Left lung (tissue), 10 donors: ENCODE measurements around the gene GYPE. TPM values are rescaled to one million over a fixed set of nuclear protein-coding genes. Genes with fewer than 3 reads are reported as not detected.
A peak's percentile ranks its signal among the peaks of the same experiment; 100 is the strongest.
"Not testable (repeated sequence)": the region's sequence is repeated elsewhere in the genome, so short reads cannot be mapped to it uniquely, and the experiment has no call there.

Experiments
- ATAC-seq: fragments of 200-7000 bp; cut with Tn5 transposase; one replicate; pipeline ENCODE4 v1.9.1; 2020; ENCODE audit warnings: moderate library complexity
- DNase-seq, 4 donors: peaks; one replicate each; pipeline ENCODE4 v3.0.0-alpha.2; 2013 to 2020
- H3K27ac ChIP-seq, 2 donors: fragments of 200-600 bp; sonication (generic) in 1 of 2; one replicate each; pipeline versions ENCODE4 v1.5.0 to v1.8.0; 2020 to 2021
- H3K27me3 ChIP-seq, 2 donors: fragments of 200-600 bp; sonication (generic) in 1 of 2; one replicate each; pipeline versions ENCODE4 v1.5.0 to v1.8.0; 2020 to 2021
- H3K36me3 ChIP-seq, 2 donors: fragments of 200-600 bp; sonication (generic) in 1 of 2; one replicate each; pipeline versions ENCODE4 v1.5.0 to v1.8.0; 2020 to 2021
- H3K4me1 ChIP-seq, 2 donors: fragments of 200-600 bp; one replicate each; pipeline ENCODE4 v1.8.0; 2021
- H3K4me3 ChIP-seq, 2 donors: fragments of 200-600 bp; sonication (generic) in 1 of 2; one replicate each; pipeline versions ENCODE4 v1.5.0 to v1.8.0; 2020 to 2021; ENCODE audit warnings: mild to moderate bottlenecking in 1 of 2
- H3K9me3 ChIP-seq, 2 donors: fragments of 200-600 bp; sonication (generic) in 1 of 2; one replicate each; pipeline versions ENCODE4 v1.5.0 to v1.8.0; 2020 to 2021
- CTCF ChIP-seq, 2 donors: fragments of 200-600 bp; sonication (generic) in 1 of 2; IDR thresholded peaks; one replicate each; pipeline versions ENCODE4 v1.5.0 to v1.8.0; 2021; ENCODE audit warnings: antibody characterized with exemption in 2 of 2
- intact Hi-C, 2 donors: fragments of 100-400 bp; cut with DNase I; formaldehyde crosslinking; loops; one replicate each; pipeline versions ENCODE4 v1.11.2 to v1.14.2; 2022
- polyA plus RNA-seq, 6 donors: library from polyadenylated mRNA; unstranded; fragments of 120-200 nt; gene quantifications; one replicate each; pipeline ENCODE4 v1.2.1, GENCODE V29; 2013; ENCODE audit not compliant: insufficient read length in 6 of 6
- total RNA-seq, 2 donors: library from RNA; stranded (reverse); fragmentation: NEBNext Ultra II Directional; extraction: Animal tissue kit (Norgen Biotek cat#: 25700); gene quantifications; one replicate each; pipeline ENCODE4 v1.2.1, GENCODE V29; 2021
- donor health status: DM: no; HTN: yes; CAD: no.
- donor health status: DM: no; HTN: no; CAD: no.

GYPE gene
- total and polyA plus RNA-seq, 8 donors, result 1.2 to 23.1 (median 15.3) TPM

- no peak for DNase-seq
- H3K4me1 ChIP-seq, result no peaks in the 10 kb centered on the region
- ATAC-seq, result no peak
- no peaks in the 10 kb centered on the region for H3K27me3 ChIP-seq
- no peaks in the 10 kb centered on the region for H3K36me3 ChIP-seq
- H3K27ac ChIP-seq, result no peak overlapping the region
- no peaks in the 10 kb centered on the region for H3K9me3 ChIP-seq
- TF ChIP-seq CTCF (IDR thresholded peaks at IDR 0.05), result no peak
- no peak overlapping the region for H3K4me3 ChIP-seq
- intact Hi-C loops, result no loop called here
These were observed 15.8 kb upstream of the GYPE start for GRCh38 chr4:143921181-143921580.

- H3K27me3 ChIP-seq, H3K27ac ChIP-seq, H3K36me3 ChIP-seq, H3K4me3 ChIP-seq, H3K4me1 ChIP-seq, H3K9me3 ChIP-seq, ATAC-seq, DNase-seq, intact Hi-C loops: not testable (repeated sequence)
These were observed 11.1 kb upstream of the GYPE start for GRCh38 chr4:143916485-143916884.

- intact Hi-C loops, H3K27ac ChIP-seq, H3K36me3 ChIP-seq, H3K4me1 ChIP-seq, DNase-seq, H3K9me3 ChIP-seq: not testable (repeated sequence)
- ATAC-seq, result peak; percentile 14
- Histone ChIP-seq H3K4me3 (peak overlapping the region; percentile 21 to 41), H3K27me3 (peaks cover 0 to 16% of the 10 kb centered on the region in 2 donors)
These were observed 7.1 kb upstream of the GYPE start for GRCh38 chr4:143912478-143912877.

- H3K4me1 ChIP-seq, intact Hi-C loops, H3K9me3 ChIP-seq, H3K36me3 ChIP-seq: not testable (repeated sequence)
- DNase-seq (peak; percentile 30 to 87 (median 50)), ATAC-seq (peak; percentile 55)
- peaks cover 0 to 16% of the 10 kb centered on the region in 2 donors for H3K27me3 ChIP-seq
- peak overlapping the region in 1 of 2 donors; percentile 43 for H3K27ac ChIP-seq
- peak overlapping the region; percentile 21 to 41 for H3K4me3 ChIP-seq
These were observed 6.4 kb upstream of the GYPE start for GRCh38 chr4:143911528-143912417.

GRCh38 chr4:143910906-143911305 lies 5.5 kb upstream of the GYPE start:
- intact Hi-C loops, result not testable (repeated sequence)

GRCh38 chr4:143907811-143908210 lies 2.5 kb upstream of the GYPE start:
- peaks cover 0 to 16% of the 10 kb centered on the region in 2 donors for H3K27me3 ChIP-seq
- intact Hi-C loops, H3K36me3 ChIP-seq, H3K27ac ChIP-seq, H3K4me1 ChIP-seq, H3K4me3 ChIP-seq, H3K9me3 ChIP-seq: not testable (repeated sequence)
- DNase-seq, result peak in 1 of 4 donors; percentile 42
- peak in 1 of 2 donors; percentile 28 for TF ChIP-seq CTCF (IDR thresholded peaks at IDR 0.05)
- peak; percentile 87 for ATAC-seq

More at GRCh38 chr4:143910906-143911305, 5.5 kb upstream of the GYPE start:
- ATAC-seq, result peak; percentile 29
- peaks cover 0 to 16% of the 10 kb centered on the region in 2 donors for H3K27me3 ChIP-seq
- DNase-seq, H3K9me3 ChIP-seq, H3K4me1 ChIP-seq, H3K36me3 ChIP-seq, H3K27ac ChIP-seq: not testable (repeated sequence)
- peak overlapping the region in 1 of 2 donors; percentile 41 for H3K4me3 ChIP-seq

GRCh38 chr4:143904431-143904830 lies 928 bp downstream of the GYPE start:
- peak; percentile 28 for ATAC-seq
- H3K4me1 ChIP-seq, H3K27me3 ChIP-seq, H3K4me3 ChIP-seq, H3K27ac ChIP-seq, DNase-seq, intact Hi-C loops, H3K9me3 ChIP-seq, H3K36me3 ChIP-seq: not testable (repeated sequence)

GRCh38 chr4:143890323-143890722 lies 15.0 kb downstream of the GYPE start:
- H3K9me3 ChIP-seq, intact Hi-C loops, H3K4me1 ChIP-seq, H3K27me3 ChIP-seq, H3K36me3 ChIP-seq, ATAC-seq, H3K27ac ChIP-seq, H3K4me3 ChIP-seq, DNase-seq: not testable (repeated sequence)

GRCh38 chr4:143888189-143888588 lies 17.2 kb downstream of the GYPE start:
- H3K4me1 ChIP-seq, ATAC-seq, H3K27ac ChIP-seq, DNase-seq, H3K27me3 ChIP-seq, H3K4me3 ChIP-seq, intact Hi-C loops, H3K36me3 ChIP-seq, H3K9me3 ChIP-seq: not testable (repeated sequence)

GRCh38 chr4:143884965-143885364 lies 20.4 kb downstream of the GYPE start:
- H3K36me3 ChIP-seq, H3K4me1 ChIP-seq, H3K4me3 ChIP-seq, intact Hi-C loops, H3K9me3 ChIP-seq, H3K27ac ChIP-seq, H3K27me3 ChIP-seq, DNase-seq: not testable (repeated sequence)
- ATAC-seq, result peak; percentile 59
